HepG2 (cell line): ENCODE results near the gene FGF3.

Source experiments
- ATF7 ChIP-seq, 2 experiments: fragments of 450-650 bp in 1 of 2; sonication (generic) in 1 of 2; formaldehyde crosslinking in 1 of 2; IDR thresholded peaks; 2 replicates each; pipeline versions ENCODE4 v1.4.0 to v1.6.1; 2016 to 2020; ENCODE audit warnings: antibody characterized with exemption in 1 of 2, mild to moderate bottlenecking in 1 of 2, missing genetic modification reagents in 1 of 2
- CTCF ChIP-seq: sonication (generic); formaldehyde crosslinking; IDR thresholded peaks from 2 replicates; pipeline ENCODE4 v1.5.0; 2020; ENCODE audit warnings: mild to moderate bottlenecking, missing genetic modification reagents, moderate library complexity
- FOSL2 ChIP-seq: sonication (generic); formaldehyde crosslinking; IDR thresholded peaks from 2 replicates; pipeline ENCODE4 v1.4.0; 2020; ENCODE audit warnings: missing genetic modification reagents
- GRHL1 ChIP-seq: sonication (generic); formaldehyde crosslinking; conservative IDR thresholded peaks from 2 replicates; pipeline ENCODE4 v1.8.0; 2022; ENCODE audit warnings: missing genetic modification reagents
- HDAC2 ChIP-seq: sonication (generic); formaldehyde crosslinking; IDR thresholded peaks from 2 replicates; pipeline ENCODE4 v1.4.0; 2020; ENCODE audit warnings: missing genetic modification reagents
- KDM5A ChIP-seq: fragments of 200-600 bp; sonication (generic); IDR thresholded peaks from 2 replicates; pipeline ENCODE4 v1.7.0; 2018; ENCODE audit warnings: antibody characterized with exemption, mild to moderate bottlenecking, low read length, borderline replicate concordance
- KMT2A ChIP-seq: sonication (generic); formaldehyde crosslinking; IDR thresholded peaks from 2 replicates; pipeline ENCODE4 v1.4.0; 2020; ENCODE audit warnings: missing genetic modification reagents
- PREB ChIP-seq: sonication (generic); formaldehyde crosslinking; IDR thresholded peaks from 2 replicates; pipeline ENCODE4 v1.4.0; 2020; ENCODE audit warnings: missing genetic modification reagents
- RARG ChIP-seq: sonication (generic); formaldehyde crosslinking; IDR thresholded peaks from 2 replicates; pipeline ENCODE4 v1.4.0; 2020; ENCODE audit warnings: low read depth, mild to moderate bottlenecking, missing genetic modification reagents
- REST ChIP-seq, 2 experiments: IDR thresholded peaks; 2 replicates each; pipeline ENCODE4 v1.6.1; 2011 to 2012; ENCODE audit warnings: low read length in 2 of 2, borderline replicate concordance in 1 of 2, low read depth in 1 of 2, mild to moderate bottlenecking in 1 of 2, moderate library complexity in 1 of 2
- TGIF2 ChIP-seq: IDR thresholded peaks from 2 replicates; pipeline ENCODE4 v1.6.1; 2016; ENCODE audit warnings: control low read depth, missing compliant biosample characterization
- ZNF281 ChIP-seq: sonication (generic); formaldehyde crosslinking; IDR thresholded peaks from 2 replicates; pipeline ENCODE4 v1.4.0; 2020; ENCODE audit warnings: missing genetic modification reagents, borderline replicate concordance
- ZNF800 ChIP-seq: sonication (generic); formaldehyde crosslinking; IDR thresholded peaks from 2 replicates; pipeline ENCODE4 v1.4.0; 2020; ENCODE audit warnings: missing genetic modification reagents
- TF ChIP-seq, protein P1 (sequence below): IDR thresholded peaks from 2 replicates; pipeline ENCODE4 v1.6.1; 2018; ENCODE audit warnings: missing genetic modification reagents

DNA sequence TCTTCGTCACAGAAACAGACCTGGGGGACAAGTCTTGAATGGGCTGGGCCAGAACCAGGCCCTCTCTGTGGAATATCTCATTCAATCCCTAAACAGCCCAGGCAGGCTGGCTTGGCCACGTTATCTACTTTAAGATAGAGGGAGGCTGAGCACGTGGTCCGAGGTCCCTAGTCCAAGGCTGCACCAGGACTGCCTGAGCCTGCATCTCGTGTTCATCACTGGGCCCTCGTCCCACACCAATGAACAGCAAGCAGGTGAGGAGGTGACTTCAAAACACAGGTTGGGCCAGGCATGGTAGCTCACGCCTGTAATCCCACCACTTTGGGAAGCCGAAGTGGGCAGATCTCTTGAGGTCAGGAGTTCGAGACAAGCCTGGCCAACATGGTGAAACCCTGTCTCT, 20.3 kb upstream of the FGF3 start:
- TF ChIP-seq ZNF800 (CRISPR knock-in tag) (no peak), RARG (CRISPR knock-in tag) (no peak), ATF7 (IDR thresholded peaks at IDR 0.05) (no peak), ATF7 (CRISPR knock-in tag; IDR thresholded peaks at IDR 0.05) (no peak), KMT2A (CRISPR knock-in tag) (no peak), HDAC2 (CRISPR knock-in tag) (no peak), PREB (no peak), CTCF (CRISPR knock-in tag) (no peak), KDM5A (no peak), REST (IDR thresholded peaks at IDR 0.05; ENCODE audit: borderline replicate concordance in 1 of 2, low read depth in 1 of 2, low read length in 2 of 2) (no peak), FOSL2 (CRISPR knock-in tag) (no peak), GRHL1 (CRISPR knock-in tag) (no peak), TGIF2 (CRISPR knock-in tag) (no peak), ZNF281 (CRISPR knock-in tag) (no peak)
- TF ChIP-seq, protein P1, sequence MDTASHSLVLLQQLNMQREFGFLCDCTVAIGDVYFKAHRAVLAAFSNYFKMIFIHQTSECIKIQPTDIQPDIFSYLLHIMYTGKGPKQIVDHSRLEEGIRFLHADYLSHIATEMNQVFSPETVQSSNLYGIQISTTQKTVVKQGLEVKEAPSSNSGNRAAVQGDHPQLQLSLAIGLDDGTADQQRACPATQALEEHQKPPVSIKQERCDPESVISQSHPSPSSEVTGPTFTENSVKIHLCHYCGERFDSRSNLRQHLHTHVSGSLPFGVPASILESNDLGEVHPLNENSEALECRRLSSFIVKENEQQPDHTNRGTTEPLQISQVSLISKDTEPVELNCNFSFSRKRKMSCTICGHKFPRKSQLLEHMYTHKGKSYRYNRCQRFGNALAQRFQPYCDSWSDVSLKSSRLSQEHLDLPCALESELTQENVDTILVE (CRISPR knock-in tag), result no peak
